ENCODE measurements around the gene CNR2.

The CNR2 gene

DNA sequence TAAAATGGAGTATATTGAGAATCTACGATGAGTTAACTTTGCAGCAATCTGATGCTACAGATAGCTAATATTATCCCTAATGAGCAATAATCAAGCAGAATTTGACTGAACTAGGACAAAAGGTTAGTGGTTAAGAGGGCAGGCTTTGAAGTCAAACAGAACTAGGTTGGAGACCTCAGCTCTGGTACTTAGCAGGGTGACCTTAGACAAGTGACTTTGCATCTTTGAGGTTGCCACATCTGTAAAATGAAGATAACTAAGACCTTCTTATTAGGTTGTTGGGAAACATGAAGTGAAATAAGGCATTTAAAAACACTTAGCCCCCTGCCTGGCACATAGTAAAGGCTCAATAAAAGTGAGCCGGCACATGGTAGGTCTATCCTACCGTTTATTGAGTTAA, 40.7 kb downstream of the CNR2 start:
- Histone ChIP-seq H3K4me3 (ENCODE audit: control insufficient read depth in 1 of 7, extremely low read depth in 1 of 7, insufficient read depth in 4 of 7, low read depth in 2 of 7, low read length in 6 of 7) (no peak overlapping the region), H3K27me3 (replicated peaks in 2 of 5; ENCODE audit: control insufficient read depth in 4 of 5, insufficient read depth in 5 of 5, low read length in 4 of 5) (no peaks in the 10 kb centered on the region), H3K4me1 (ENCODE audit: control extremely low read depth in 1 of 4, control insufficient read depth in 4 of 4, insufficient read depth in 4 of 4, low read length in 3 of 4) (peaks cover 4 to 21% (median 15%) of the 10 kb centered on the region in 4 experiments), H3K27ac (ENCODE audit: insufficient read depth in 1 of 2, low read depth in 1 of 2, low read length in 2 of 2, poor library complexity in 1 of 2, severe bottlenecking in 2 of 2) (no peak overlapping the region), H3K9me3 (ENCODE audit: control extremely low read depth in 1 of 5, control insufficient read depth in 4 of 5, insufficient read depth in 2 of 5, low read depth in 1 of 5, low read length in 4 of 5) (no peaks in the 10 kb centered on the region), H3K36me3 (ENCODE audit: control insufficient read depth in 4 of 4, insufficient read depth in 4 of 4, low read length in 3 of 4) (peaks cover 0 to 14% (median 0%) of the 10 kb centered on the region in 4 experiments)
- 100% methylated on average over 2 of the region's 3 CpGs for WGBS (ENCODE audit: insufficient coverage)
- POLR2A ChIA-PET: no interaction called here
- DNase-seq: peak in 2 of 3 donors; percentile 44 to 65
- CTCF ChIA-PET: interaction anchor here (1.3 to 9.2 kb wide), 2 partner anchors 12 to 62 kb away, joined by 5 to 68 read pairs; no protein-coding TSS in a partner anchor

- Histone ChIP-seq H3K36me3 (ENCODE audit: control insufficient read depth in 4 of 4, insufficient read depth in 4 of 4, low read length in 3 of 4) (peaks cover 3 to 8% (median 6%) of the 10 kb centered on the region in 4 experiments), H3K4me3 (ENCODE audit: control insufficient read depth in 1 of 7, extremely low read depth in 1 of 7, insufficient read depth in 4 of 7, low read depth in 2 of 7, low read length in 6 of 7) (peak overlapping the region in 4 of 7 experiments; percentile 24 to 87 (median 72)), H3K9me3 (ENCODE audit: control extremely low read depth in 1 of 5, control insufficient read depth in 4 of 5, insufficient read depth in 2 of 5, low read depth in 1 of 5, low read length in 4 of 5) (no peaks in the 10 kb centered on the region), H3K4me1 (ENCODE audit: control extremely low read depth in 1 of 4, control insufficient read depth in 4 of 4, insufficient read depth in 4 of 4, low read length in 3 of 4) (peaks cover 15 to 44% (median 29%) of the 10 kb centered on the region in 4 experiments), H3K27me3 (replicated peaks in 2 of 5; ENCODE audit: control insufficient read depth in 4 of 5, insufficient read depth in 5 of 5, low read length in 4 of 5) (no peaks in the 10 kb centered on the region), H3K27ac (ENCODE audit: insufficient read depth in 1 of 2, low read depth in 1 of 2, low read length in 2 of 2, poor library complexity in 1 of 2, severe bottlenecking in 2 of 2) (no peak overlapping the region)
- CTCF ChIA-PET: interaction anchor here (0.8 to 9.2 kb wide), 11 partner anchors 12 to 243 kb away, joined by 3 to 68 read pairs (median 5); partner anchors contain the start of genes CNR2, MYOM3 and PITHD1
- peak in 1 of 3 donors; percentile 22 for DNase-seq
- WGBS (ENCODE audit: insufficient coverage): 27% methylated on average over 5 of the region's 10 CpGs
- POLR2A ChIA-PET: no interaction called here
Observed at GRCh38 chr1:23869051-23869450, 44.1 kb downstream of the CNR2 start.

GRCh38 chr1:23868557-23869016, 44.6 kb downstream of the CNR2 start:
- Histone ChIP-seq H3K4me1 (ENCODE audit: control extremely low read depth in 1 of 4, control insufficient read depth in 4 of 4, insufficient read depth in 4 of 4, low read length in 3 of 4) (peaks cover 15 to 44% (median 29%) of the 10 kb centered on the region in 4 experiments), H3K27ac (ENCODE audit: insufficient read depth in 1 of 2, low read depth in 1 of 2, low read length in 2 of 2, poor library complexity in 1 of 2, severe bottlenecking in 2 of 2) (peak overlapping the region in 1 of 2 experiments; percentile 55), H3K9me3 (ENCODE audit: control extremely low read depth in 1 of 5, control insufficient read depth in 4 of 5, insufficient read depth in 2 of 5, low read depth in 1 of 5, low read length in 4 of 5) (no peaks in the 10 kb centered on the region), H3K36me3 (ENCODE audit: control insufficient read depth in 4 of 4, insufficient read depth in 4 of 4, low read length in 3 of 4) (peaks cover 0 to 8% (median 6%) of the 10 kb centered on the region in 4 experiments), H3K4me3 (ENCODE audit: control insufficient read depth in 1 of 7, extremely low read depth in 1 of 7, insufficient read depth in 4 of 7, low read depth in 2 of 7, low read length in 6 of 7) (peak overlapping the region; percentile 24 to 87 (median 82)), H3K27me3 (replicated peaks in 2 of 5; ENCODE audit: control insufficient read depth in 4 of 5, insufficient read depth in 5 of 5, low read length in 4 of 5) (no peaks in the 10 kb centered on the region)
- WGBS (ENCODE audit: insufficient coverage): 26% methylated on average over 20 of the region's 20 CpGs
- DNase-seq: peak; percentile 22 to 62 (median 54)
- POLR2A ChIA-PET: no interaction called here
- CTCF ChIA-PET: interaction anchor here (0.8 to 9.2 kb wide), 10 partner anchors 13 to 91 kb away, joined by 3 to 68 read pairs (median 5); partner anchors contain the start of genes CNR2 and PITHD1

DNA sequence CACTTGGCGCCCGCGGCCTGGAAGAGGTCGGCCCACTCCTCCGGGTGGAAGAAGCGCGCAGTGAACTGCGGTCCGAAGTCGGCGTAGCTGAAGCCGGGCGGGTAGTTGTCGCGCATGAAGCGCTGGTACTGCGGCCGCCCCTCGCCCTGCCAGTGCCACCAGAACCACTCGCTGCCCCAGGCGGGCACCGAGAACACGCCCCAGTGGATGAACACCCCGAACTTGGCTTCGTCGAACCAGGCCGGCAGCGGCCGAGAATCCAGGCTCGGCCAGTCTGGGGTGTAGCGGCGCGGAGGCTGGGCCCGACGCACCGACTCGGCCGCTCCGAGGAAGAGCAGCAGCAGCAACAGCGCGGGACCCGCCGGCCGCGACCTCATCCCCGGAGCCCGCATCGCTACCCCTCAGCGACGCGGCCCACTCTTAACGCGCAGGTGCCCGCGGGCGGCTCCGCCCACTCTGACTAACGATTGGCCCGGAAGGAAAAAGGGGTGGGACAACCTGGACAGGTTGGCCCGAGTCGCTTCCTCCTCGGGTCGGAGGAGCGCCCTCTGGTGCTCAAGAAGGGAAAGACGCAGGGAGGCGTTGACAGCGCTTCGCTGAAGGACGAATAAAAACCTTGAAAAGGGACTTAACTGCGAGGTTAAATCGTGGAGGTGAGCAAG, 45.1 kb downstream of the CNR2 start, which contains the start of gene FUCA1:
Gene FUCA1 (minus strand): TSS at position 396 of the 662 bp plus-strand sequence. CDS start 4 bp downstream, at position 392.
- Histone ChIP-seq H3K27ac (ENCODE audit: insufficient read depth in 1 of 2, low read depth in 1 of 2, low read length in 2 of 2, poor library complexity in 1 of 2, severe bottlenecking in 2 of 2) (peak within 1 kb of the TSS in 1 of 2 experiments; percentile 55), H3K4me1 (ENCODE audit: control extremely low read depth in 1 of 4, control insufficient read depth in 4 of 4, insufficient read depth in 4 of 4, low read length in 3 of 4) (peaks cover 15 to 44% (median 29%) of the 10 kb centered on the region in 4 experiments), H3K27me3 (replicated peaks in 2 of 5; ENCODE audit: control insufficient read depth in 4 of 5, insufficient read depth in 5 of 5, low read length in 4 of 5) (no peaks in the 10 kb centered on the region), H3K4me3 (ENCODE audit: control insufficient read depth in 1 of 7, extremely low read depth in 1 of 7, insufficient read depth in 4 of 7, low read depth in 2 of 7, low read length in 6 of 7) (peak within 1 kb of the TSS; percentile 63 to 87 (median 82)), H3K9me3 (ENCODE audit: control extremely low read depth in 1 of 5, control insufficient read depth in 4 of 5, insufficient read depth in 2 of 5, low read depth in 1 of 5, low read length in 4 of 5) (no peaks in the 10 kb centered on the region), H3K36me3 (ENCODE audit: control insufficient read depth in 4 of 4, insufficient read depth in 4 of 4, low read length in 3 of 4) (peaks cover 1 to 9% (median 8%) of the 10 kb centered on the region in 4 experiments)
- DNase-seq: peak; percentile 95 to 98 (median 97)
- POLR2A ChIA-PET: no interaction called here
- CTCF ChIA-PET: interaction anchor here (0.8 to 9.2 kb wide), 6 partner anchors 25 to 66 kb away, joined by 3 to 68 read pairs (median 4); partner anchors contain the start of gene CNR2
- 0% methylated on average over 68 of the region's 71 CpGs for WGBS (ENCODE audit: insufficient coverage)

- no peak for DNase-seq
- Histone ChIP-seq H3K9me3 (ENCODE audit: control extremely low read depth in 1 of 5, control insufficient read depth in 4 of 5, insufficient read depth in 2 of 5, low read depth in 1 of 5, low read length in 4 of 5) (no peaks in the 10 kb centered on the region), H3K27ac (ENCODE audit: insufficient read depth in 1 of 2, low read depth in 1 of 2, low read length in 2 of 2, poor library complexity in 1 of 2, severe bottlenecking in 2 of 2) (no peak overlapping the region), H3K4me3 (ENCODE audit: control insufficient read depth in 1 of 7, extremely low read depth in 1 of 7, insufficient read depth in 4 of 7, low read depth in 2 of 7, low read length in 6 of 7) (peak overlapping the region; percentile 63 to 87 (median 82)), H3K36me3 (ENCODE audit: control insufficient read depth in 4 of 4, insufficient read depth in 4 of 4, low read length in 3 of 4) (peaks cover 6 to 13% (median 12%) of the 10 kb centered on the region in 4 experiments), H3K27me3 (replicated peaks in 2 of 5; ENCODE audit: control insufficient read depth in 4 of 5, insufficient read depth in 5 of 5, low read length in 4 of 5) (no peaks in the 10 kb centered on the region), H3K4me1 (ENCODE audit: control extremely low read depth in 1 of 4, control insufficient read depth in 4 of 4, insufficient read depth in 4 of 4, low read length in 3 of 4) (peaks cover 15 to 44% (median 29%) of the 10 kb centered on the region in 4 experiments)
- WGBS (ENCODE audit: insufficient coverage): 0% methylated on average over 6 of the region's 17 CpGs
- ChIA-PET POLR2A (no interaction called here), CTCF (interaction anchor here (0.8 to 9.2 kb wide), 2 partner anchors 54 to 57 kb away, joined by 3 to 68 read pairs; no protein-coding TSS in a partner anchor)
Observed at GRCh38 chr1:23867542-23867894, 45.6 kb downstream of the CNR2 start.

DNA sequence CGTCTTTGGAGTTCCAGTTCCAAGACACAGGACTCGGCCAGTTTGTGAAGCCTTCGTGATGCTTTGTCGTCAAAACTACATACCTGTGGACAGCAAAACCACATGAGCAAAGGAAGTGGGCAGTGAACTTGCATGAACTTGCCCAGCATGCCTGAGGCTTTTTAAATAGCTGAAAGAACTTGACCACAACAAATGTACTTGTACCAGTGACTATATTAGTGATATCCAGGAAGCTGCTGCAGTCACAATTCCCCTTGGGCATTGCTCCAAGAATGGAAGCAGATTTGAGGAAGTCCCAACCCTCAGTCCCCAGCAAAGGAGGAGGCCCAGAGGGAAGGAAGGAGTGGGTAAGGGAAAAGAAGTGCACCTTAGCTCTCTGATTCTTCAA, 47.6 kb downstream of the CNR2 start:
- Histone ChIP-seq H3K27ac (ENCODE audit: insufficient read depth in 1 of 2, low read depth in 1 of 2, low read length in 2 of 2, poor library complexity in 1 of 2, severe bottlenecking in 2 of 2) (no peak overlapping the region), H3K4me3 (ENCODE audit: control insufficient read depth in 1 of 7, extremely low read depth in 1 of 7, insufficient read depth in 4 of 7, low read depth in 2 of 7, low read length in 6 of 7) (no peak overlapping the region), H3K36me3 (ENCODE audit: control insufficient read depth in 4 of 4, insufficient read depth in 4 of 4, low read length in 3 of 4) (peaks cover 12 to 26% (median 18%) of the 10 kb centered on the region in 4 experiments), H3K4me1 (ENCODE audit: control extremely low read depth in 1 of 4, control insufficient read depth in 4 of 4, insufficient read depth in 4 of 4, low read length in 3 of 4) (peaks cover 15 to 44% (median 29%) of the 10 kb centered on the region in 4 experiments), H3K27me3 (replicated peaks in 2 of 5; ENCODE audit: control insufficient read depth in 4 of 5, insufficient read depth in 5 of 5, low read length in 4 of 5) (no peaks in the 10 kb centered on the region), H3K9me3 (ENCODE audit: control extremely low read depth in 1 of 5, control insufficient read depth in 4 of 5, insufficient read depth in 2 of 5, low read depth in 1 of 5, low read length in 4 of 5) (no peaks in the 10 kb centered on the region)
- DNase-seq: peak; percentile 25 to 39 (median 29)
- ChIA-PET POLR2A (no interaction called here), CTCF (interaction anchor here (1.1 to 9.2 kb wide), 5 partner anchors 16 to 344 kb away, joined by 3 to 68 read pairs (median 5); no protein-coding TSS in a partner anchor)
- WGBS (ENCODE audit: insufficient coverage): 54% methylated on average over 4 of the region's 4 CpGs
